ENCODE results near the gene CHST3.
"Not testable (repeated sequence)": the region's sequence is repeated elsewhere in the genome, so short reads cannot be mapped to it uniquely, and the experiment has no call there.

Gene CHST3, protein sequence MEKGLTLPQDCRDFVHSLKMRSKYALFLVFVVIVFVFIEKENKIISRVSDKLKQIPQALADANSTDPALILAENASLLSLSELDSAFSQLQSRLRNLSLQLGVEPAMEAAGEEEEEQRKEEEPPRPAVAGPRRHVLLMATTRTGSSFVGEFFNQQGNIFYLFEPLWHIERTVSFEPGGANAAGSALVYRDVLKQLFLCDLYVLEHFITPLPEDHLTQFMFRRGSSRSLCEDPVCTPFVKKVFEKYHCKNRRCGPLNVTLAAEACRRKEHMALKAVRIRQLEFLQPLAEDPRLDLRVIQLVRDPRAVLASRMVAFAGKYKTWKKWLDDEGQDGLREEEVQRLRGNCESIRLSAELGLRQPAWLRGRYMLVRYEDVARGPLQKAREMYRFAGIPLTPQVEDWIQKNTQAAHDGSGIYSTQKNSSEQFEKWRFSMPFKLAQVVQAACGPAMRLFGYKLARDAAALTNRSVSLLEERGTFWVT

DNA sequence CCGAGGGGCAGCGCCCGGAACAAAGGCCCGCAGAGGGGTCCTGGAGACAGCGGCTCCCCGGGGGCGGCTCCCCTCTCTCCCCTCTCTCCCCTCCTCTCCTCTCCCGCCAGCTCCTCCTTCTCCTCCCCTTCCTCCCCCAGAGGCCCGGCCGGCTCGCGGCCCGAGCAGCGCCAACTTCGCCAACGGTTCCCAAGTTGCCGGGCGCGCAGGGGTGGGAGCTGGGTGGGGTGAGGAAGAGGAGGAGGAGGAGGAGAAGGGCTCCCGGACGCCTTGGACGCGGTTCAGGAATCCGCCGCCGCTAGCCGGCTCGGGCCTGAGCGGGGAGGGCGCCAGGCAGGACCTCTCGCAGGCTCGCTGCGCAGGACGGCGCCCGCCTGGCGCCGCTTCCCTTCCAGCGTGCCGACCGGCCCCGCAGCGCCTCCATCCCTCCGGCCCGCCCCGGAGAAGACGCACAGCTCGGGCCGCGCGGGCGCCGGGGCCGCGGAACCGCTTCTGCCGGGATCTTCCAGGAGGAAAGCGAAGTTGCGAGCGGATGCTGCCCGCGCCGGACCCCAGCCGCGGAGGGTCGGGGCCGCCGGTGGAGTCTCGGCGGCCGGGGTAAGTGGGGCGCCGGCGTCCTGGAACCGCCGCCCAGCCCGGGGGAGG lies at the start of gene CHST3:
TSS of gene CHST3 (plus strand) at position 298 of the 645 bp plus-strand sequence. CDS start 41,448 bp downstream, outside the sequence.
- no peak for DNase-seq

DNA sequence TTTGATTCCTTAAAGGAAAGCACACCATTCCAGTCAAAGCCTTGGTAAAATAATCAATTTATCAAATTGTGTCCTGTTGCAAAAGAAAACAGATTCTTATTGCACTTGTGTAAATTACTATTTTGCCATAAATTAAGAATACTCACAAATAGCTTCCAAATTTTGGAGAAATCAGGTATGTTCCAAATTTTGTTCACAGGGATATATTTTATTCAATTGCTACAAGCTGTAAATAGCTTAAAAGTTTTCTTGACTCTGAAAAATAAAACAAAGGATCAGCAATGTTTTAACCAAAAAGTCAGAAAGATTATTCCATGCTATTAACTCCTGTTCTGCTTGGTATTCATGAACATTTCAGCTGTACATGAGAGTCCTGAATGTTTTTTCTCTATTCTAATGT lies 47.4 kb upstream of the CHST3 start:
- DNase-seq, result no peak

DNA sequence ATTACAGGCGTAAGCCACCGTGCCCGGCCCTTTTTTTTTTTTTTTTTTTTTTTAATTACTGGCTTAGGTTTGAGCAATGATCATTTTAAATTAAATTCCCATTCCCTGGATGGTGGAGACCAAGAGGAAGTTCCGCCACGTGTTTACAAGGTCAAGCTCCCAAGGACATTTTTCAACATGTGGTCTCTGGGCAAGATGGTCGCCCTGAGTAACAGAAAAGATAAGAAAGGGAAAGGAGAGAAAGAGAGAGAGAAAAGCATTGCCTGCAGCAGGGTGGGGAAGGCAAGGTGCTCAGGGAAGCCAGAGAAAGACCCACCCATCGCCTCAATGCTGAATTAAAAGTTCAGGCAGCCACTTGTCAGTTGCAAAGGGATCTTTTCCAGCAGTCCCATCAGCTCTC lies 45.2 kb upstream of the CHST3 start:
- DNase-seq, result no peak

DNA sequence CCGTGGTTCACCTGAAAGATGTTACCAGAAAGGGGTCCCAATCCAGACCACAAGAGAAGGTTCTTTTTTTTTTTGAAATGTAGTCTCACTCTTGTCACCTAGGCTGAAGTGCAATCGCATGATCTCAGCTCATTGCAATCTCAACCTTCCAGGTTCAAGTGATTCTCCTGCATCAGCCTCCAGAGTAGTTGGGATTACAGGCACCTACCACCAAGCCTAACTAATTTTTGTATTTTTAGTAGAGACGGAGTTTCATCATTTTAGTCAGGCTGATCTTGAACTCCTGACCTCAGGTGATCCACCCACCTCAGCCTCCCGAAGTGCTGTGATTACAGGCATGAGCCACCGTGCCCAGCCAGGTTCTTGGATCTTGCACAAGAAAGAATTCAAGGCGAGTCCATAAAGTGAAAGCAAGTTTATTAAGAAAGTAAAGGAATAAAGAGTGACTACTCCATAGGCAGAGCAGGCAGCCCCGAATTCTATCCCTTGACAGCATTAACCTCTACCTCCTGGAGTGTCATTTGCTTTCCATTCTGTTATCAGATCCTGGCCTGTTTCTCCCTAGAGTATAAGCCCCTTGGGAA lies 44.1 kb upstream of the CHST3 start:
- not testable (repeated sequence) for DNase-seq

DNA sequence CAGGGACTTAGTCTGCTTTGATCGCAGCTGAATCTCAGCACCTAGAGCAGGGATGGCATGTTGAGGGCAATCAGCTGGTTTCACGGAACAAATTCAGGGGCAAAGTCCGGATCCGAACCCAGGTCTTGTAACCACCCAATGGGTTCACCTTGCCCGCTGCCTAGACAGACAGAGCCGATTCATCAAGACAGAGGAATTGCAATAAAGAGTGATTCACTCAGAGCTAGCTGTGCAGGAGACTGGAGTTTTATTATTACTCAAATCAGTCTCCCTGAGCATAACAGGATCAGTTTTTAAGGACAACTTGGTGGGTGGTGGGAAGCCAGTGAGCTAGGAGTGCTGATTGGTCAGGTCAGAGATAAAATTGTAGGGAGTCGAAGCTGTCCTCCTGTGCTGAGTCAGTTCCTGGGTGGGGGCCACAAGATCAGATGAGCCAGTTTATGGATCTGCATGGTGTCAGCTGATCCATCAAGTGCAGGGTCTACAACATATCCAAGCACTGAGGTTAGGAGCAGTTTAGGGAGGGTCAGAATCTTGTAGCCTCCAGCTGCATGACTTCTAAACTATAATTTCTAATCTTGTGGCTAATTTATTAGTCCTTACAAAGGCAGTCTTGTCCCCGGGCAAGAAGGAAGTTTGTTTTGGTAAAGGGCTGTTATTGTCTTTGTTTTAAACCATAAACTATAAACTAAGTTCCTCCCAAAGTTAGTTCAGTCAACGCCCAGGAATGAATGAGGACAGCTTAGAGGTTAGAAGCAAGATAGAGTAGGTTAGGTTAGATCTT lies 43.5 kb upstream of the CHST3 start:
- DNase-seq, result no peak

DNA sequence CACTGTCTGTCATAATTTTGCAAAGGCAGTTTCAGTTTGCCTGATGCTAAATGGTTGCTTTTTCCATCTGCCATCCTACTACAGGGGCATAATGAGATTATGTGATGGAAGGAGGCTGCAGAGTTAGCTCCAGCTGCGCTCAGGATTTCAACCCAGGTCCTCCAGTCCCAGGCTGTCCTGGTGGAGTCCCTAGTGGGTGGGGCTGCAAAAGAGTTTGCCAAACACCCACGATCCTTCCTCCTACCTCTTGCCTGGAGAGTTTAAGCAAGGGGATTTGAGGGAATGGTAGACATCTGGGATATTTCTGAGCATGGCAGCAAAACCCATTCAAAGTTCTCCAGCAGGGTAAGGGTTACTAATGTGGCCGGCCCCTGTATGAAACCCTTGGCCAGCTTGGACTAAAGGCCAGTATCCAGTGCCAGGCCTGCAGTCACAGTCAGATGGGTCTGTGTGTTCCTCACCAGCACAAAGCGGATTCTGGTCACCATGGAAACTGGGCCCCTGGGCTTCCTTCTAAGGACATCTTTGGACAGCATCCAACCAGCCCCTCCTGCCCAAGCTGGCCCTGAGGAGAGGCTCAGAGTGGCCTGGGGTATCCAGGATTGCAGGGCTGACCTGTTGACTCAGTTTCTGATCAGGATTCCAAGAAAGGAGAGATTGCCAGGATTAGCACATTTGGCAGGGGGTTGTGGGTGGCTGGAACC lies 42.7 kb upstream of the CHST3 start:
- DNase-seq, result no peak

DNA sequence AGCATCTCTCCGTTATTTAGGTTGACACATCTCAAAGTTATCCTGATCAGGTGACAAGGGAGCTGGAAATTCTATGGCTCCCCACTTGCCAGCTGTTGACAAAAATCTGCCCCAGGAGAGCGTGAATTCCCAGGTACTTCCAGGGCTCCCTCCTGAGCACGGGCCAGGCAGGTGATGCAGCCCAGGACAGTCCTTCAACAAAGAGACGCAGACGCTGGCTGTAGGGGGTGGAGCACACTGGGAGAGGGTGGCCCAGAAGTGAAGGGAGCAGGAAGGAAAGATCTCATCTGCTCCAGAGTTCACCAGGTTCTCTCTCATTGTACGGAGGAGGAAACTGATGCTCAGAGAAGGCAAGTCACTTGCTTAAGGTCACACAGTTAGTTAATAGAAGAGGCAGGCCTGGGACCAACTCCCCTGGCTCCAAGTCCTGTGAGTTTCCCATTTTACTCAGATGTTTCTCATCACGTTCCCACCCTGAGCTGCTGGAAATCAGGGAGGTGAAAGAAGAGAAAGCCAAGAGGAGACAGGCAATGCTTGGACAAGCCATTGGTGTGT lies 41.0 kb upstream of the CHST3 start:
- DNase-seq, result no peak

DNA sequence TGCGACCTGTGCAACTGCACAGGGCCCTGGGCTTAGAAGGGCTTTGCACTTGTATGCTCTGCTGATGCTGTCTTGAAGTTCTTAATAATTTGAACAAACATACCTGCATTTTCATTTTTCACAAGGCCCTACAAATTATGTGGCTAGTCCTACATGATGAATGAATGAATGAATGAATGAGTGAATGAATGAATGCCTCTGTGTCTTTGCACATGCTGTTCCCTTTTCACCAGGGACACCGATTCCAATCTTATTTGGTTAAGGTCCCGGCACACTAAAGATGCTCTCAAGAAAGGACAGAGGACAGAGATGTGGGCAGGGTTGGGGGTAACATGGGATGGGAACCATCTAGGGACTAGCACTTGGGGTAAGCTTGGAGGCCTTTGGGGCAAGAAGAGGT lies 39.4 kb upstream of the CHST3 start:
- no peak for DNase-seq

DNA sequence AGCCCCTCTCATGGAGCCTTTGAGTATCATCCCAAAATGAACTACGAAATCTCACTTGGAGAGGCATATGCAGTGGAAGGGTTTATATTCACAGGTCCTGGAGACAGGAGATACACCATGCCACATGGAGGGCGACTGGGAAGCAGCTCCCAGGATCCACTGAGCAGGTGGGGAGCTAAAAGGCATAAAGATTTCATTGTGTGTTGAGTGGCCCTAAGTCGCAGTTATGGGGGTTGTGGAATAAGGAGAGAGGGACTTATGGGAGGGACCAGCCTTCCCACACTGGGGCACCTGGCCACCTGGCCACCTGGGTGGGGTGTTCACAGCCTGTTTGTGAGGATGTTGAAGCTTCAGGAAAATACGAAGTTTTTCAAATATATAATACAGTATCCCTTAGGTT lies 37.0 kb upstream of the CHST3 start:
- DNase-seq, result no peak

DNA sequence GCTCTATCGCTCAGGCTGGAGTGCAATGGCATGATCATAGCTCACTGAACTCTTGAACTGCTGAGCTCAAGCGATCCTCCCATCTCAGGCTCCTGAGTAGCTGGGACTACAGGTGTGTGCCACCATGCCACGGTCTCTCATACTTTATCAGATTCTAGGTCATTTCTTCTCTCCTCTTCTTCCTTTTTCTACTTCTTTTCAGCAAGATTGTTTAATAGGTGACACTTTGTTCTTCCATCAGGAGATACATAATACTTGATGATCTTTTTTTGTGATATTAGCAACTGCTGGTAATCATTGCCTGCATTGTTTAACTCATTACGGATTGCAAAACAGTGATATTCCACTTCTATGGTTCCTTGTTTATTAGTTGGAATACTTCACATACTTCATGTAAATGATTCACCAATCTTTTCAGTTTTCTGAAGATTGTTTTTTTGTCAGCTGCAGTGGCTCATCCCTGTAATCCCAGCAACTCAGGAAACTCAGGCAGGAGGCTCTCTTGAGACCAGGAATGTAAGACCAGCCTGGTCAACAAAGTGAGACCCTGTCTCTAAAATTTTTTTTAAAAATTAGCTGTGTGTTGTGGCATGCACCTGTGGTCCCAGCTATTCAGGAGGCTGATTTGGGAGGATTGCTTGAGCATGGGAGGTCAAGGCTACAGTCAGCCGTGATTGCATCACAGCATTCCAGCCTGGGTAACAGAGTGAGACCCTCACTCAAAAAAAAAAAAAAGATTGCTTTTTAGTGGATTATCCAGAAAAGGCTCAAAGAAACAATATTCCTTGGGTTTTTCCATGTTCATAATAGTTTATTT lies 36.2 kb upstream of the CHST3 start:
- DNase-seq, result no peak

DNA sequence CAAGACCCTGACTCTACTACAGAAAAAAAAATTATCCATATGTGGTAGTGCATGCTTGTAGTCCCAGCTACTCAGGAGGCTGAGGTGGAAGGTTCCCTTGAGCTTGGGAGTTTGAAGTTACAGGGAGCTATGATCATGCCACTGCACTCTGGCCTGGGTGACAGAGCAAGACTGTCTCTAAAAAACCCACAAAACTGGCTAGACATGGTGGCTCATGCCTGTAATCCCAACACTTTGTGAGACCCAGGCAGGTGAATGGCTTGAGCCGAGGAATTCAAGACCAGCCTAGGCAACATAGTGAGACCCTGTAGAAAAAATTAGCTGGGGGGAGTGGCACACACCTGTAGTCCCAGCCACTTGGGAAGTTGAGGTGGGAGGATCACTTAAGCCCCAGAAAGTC lies 32.9 kb upstream of the CHST3 start:
- no peak for DNase-seq

DNA sequence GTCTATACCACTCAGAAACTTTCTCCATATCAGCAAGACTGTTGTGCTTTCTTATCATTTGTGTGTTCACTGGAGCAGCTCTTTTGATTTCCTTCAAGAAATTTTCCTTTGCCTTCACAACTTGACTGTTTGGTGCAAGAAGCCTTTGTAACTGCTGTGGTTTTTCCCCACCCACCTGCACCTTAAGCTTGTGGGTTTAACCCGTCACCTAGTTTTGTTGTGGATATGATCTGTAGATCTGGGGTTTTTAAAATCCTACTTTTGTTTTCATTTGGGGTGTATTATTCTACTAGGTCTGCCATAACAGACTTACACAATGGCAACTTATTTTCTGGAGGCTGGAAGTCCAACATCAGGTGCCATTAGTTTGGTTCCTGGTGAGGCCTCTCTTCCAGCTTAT lies 30.5 kb upstream of the CHST3 start:
- peak; percentile 20 for DNase-seq

DNA sequence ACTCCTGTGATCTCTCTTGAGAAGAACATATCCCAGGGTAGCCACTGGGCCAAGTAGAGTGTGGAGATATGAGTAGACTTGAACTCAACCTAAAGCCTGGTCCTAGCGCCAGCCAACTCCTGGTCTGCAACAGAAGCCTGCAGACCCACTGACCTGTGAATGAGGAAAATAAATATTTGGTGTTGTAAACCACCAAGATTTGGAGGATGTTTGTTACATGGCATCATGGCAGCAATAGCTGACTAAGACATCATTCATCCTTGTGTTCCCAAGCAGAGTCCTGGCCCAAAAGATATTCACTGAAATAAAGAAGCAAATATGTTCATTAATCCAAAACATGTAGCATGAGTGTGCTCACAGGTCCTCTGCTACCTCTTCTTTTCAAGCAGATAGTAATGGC lies 26.0 kb upstream of the CHST3 start:
- DNase-seq, result no peak

DNA sequence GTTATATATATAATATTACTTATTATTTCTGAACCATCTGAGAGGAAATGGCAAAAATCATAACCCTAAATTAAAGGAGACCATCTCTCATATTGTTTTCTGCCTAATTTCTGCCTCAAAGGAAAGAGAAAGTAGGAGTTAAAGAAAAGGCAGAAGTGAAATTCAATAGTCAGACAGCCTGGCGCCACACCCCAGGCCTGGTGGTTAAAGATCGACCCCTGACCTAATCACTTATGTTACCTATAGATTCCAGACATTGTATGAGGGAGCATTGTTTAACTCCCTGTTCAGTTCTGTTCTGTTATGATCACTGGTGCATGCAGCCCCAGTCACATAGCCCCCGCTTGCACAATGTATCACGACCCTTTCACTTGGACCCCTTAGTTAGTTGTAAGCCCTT lies 24.9 kb upstream of the CHST3 start:
- no peak for DNase-seq

DNA sequence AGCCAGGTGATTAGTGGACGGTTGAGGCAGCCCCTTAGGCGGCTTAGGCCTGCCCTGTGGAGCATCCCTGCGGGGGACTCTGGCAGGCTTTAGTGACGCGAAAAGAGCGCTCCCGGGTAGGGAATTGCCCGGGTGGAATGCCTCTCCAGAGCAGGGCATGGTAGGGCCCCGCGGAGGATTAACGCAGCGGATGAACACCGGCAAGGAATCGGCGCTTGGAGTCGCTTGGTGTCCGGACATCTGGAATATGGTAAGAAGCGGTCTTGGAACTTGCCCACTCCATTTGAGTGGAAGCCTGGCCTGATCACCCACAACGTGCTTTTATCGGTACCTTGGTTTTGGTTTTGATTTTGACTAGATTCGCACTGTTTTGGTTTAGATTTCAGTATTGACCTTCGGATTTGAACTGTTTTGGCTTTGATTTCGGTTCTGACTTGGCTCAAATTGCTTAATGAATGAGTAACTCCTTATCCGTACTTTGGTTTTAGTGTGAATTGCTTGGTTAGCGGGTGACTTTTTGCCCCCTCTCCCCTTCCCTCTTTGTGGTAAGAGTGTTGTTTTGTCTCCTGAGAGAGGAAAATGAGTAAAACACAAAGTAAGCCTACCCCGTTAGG lies 24.2 kb upstream of the CHST3 start:
- no peak for DNase-seq

DNA sequence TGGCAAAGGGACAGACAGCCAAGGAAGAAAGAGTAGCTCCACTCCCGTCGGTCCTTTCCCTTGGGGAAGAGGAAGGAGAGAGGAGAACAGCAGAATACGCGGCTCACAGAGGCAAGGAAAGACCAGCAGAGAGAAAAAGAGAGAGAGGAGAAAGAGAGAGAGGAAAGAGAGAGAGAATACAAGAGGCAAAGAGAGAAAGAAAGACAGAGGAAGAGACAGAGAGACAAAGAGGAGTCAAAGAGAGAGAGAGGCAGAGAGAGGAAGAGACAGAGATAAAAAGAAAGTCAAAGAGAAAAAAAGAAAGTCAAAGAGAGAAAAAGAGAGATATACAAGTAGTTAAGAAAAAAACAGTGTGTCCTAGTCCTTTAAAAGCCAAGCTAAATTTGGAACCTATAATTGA lies 23.4 kb upstream of the CHST3 start:
- no peak for DNase-seq

DNA sequence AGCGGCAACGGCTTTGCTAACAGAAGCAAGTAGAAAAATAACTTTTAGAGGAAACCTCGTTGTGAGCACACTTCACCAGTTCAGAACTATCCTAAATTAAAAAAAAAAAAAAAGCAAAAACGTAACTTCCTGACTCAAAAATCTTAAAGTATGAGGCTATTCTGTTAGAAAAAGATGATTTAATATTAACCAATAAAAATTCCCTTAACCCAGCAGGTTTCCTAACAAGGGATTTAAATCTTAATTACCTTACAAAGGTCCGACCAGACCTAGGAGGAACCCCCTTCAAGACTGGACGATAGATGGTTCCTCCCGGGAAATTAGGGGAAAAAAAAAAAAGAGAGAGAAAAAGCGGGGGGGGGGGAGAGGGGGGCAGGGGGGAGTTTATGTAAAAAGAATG lies 22.9 kb upstream of the CHST3 start:
- DNase-seq, result no peak

DNA sequence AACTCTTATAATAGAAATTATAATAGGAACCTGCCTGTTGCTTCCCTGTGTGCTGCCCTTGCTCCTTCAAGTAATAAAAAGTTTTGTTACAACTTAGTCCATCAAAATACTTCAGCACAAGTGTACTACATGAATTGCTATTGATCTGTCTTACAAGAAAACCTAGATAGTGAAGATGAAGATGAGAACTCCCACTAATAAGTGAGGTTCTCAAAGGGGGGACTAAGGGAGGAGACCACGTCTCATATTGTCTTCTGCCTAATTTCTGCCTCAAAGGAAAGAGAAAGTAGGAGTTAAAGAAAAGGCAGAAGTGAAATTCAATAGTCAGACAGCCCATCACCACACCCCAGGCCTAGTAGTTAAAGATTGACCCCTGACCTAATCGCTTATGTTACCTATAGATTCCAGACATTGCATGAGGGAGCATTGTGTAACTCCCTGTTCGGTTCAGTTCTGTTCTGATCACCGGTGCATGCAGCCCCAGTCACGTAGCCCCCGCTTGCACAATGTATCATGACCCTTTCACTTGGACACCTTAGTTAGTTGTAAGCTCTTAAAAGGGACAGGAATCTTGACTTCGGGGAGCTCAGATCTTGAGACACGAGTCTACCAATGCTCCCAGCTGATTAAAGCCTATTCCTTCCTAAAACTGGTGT lies 18.2 kb upstream of the CHST3 start:
- no peak for DNase-seq

DNA sequence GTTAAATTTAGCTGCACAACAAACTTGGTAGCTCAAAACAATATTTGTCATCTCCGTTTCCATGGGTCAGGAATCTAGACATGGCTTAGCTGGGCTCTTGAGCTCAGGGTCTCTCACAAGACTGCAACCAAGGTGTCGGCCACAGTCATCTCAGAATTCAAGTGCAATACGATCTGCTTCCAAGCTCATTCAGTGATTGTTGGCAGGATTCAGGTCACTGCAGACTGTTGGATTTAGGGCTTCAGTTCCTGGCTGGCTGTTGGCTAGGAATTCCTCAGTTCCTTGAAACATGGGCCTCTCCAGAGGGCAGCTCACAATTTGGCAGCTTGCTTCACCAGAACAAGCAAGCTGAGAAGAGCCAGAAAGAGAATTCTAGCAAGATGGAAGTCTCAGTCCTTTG lies 17.5 kb upstream of the CHST3 start:
- DNase-seq, result no peak

DNA sequence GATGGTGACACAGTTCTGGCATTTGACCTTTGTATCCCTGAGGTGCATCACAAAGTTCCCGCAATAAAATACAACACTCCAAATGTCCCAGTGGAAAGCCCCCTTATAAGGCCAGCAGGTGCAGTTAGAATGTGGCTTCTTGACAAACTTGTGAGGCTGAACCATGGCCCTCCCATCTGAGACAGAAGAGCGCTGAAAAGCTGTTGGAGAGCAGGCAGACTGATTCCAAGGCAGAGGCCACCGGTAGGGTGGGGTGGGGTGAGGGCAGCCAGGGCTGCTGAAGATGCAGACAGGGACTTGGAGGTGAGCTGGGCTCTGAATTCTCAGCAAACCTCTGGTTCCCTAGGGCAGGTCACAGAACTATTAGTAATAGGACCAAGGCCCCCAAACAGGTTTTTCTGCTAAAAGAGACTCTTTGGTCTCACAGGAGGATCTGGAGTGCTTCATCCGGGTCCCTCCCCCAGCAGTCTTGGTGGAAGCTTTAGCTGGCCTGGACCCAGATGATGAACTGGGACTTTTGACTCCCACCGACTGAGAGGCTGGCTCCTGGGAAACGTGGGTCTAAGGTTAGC lies 15.6 kb upstream of the CHST3 start:
- no peak for DNase-seq

Measured in CD4-positive, alpha-beta T cell treated with Interleukin-4 for 4 hours (primary cell).